Measurements from ENCODE around the gene TMEM252.

GRCh38 chr9:68488126-68488525, 52.6 kb downstream of the TMEM252 start:
- TF ChIP-seq USF2 (IDR thresholded peaks at IDR 0.05; ENCODE audit: borderline replicate concordance, low read depth, low read length) (no peak), CTCF (IDR thresholded peaks at IDR 0.05) (no peak), REST (IDR thresholded peaks at IDR 0.05; ENCODE audit: low read depth, low read length) (no peak), ELF1 (IDR thresholded peaks at IDR 0.05) (no peak)

Data from SK-N-SH (cell line).